WTC11 (cell line): ENCODE measurements around the gene CPHXL. TPM values are rescaled to one million over a fixed set of nuclear protein-coding genes. Genes with fewer than 3 reads are reported as not detected.

Experiments
- ATAC-seq: fragments of 200-7000 bp; cut with Tn5 transposase; 2 replicates; pipeline ENCODE4 v1.10.0; 2021; ENCODE audit warnings: mild to moderate bottlenecking, moderate library complexity
- Bru-seq: library from RNA; stranded (reverse); fragments of 400-500 nt; gene quantifications from one replicate; lab custom pipeline; 2021; lab: Mats Ljungman, UMichigan
- CTCF ChIA-PET: fragments of 300-600 bp; sonication (Branson Sonifier 250); formaldehyde crosslinking; loops from one replicate; lab custom pipeline; 2021; ENCODE audit warnings: antibody characterized with exemption; lab: Charles Lee
- POLR2A ChIA-PET: fragments of 350-600 bp; sonication (Branson Sonifier 250); formaldehyde crosslinking; loops from one replicate; lab custom pipeline; 2021; ENCODE audit warnings: antibody characterized with exemption; lab: Charles Lee
- DNase-seq: peaks from one replicate; pipeline ENCODE4 v3.0.0; 2021; ENCODE audit warnings: low spot score
- H3K27ac Mint-ChIP-seq: 2 replicates; pipeline ENCODE4 v1.8.0; 2021; ENCODE audit warnings: mixed read lengths
- H3K27me3 Mint-ChIP-seq: 2 replicates; pipeline ENCODE4 v1.8.0; 2021; ENCODE audit warnings: low read depth, mild to moderate bottlenecking, moderate library complexity, mixed read lengths
- H3K36me3 Mint-ChIP-seq: 2 replicates; pipeline ENCODE4 v1.8.0; 2021; ENCODE audit warnings: mixed read lengths
- H3K4me1 Mint-ChIP-seq: 2 replicates; pipeline ENCODE4 v1.8.0; 2022; ENCODE audit warnings: mixed read lengths
- H3K4me3 Mint-ChIP-seq: 2 replicates; pipeline ENCODE4 v1.8.0; 2021; ENCODE audit warnings: mild to moderate bottlenecking, moderate library complexity, mixed read lengths
- H3K9me3 Mint-ChIP-seq: 2 replicates; pipeline ENCODE4 v1.8.0; 2021; ENCODE audit warnings: mixed read lengths
- ATF6 ChIP-seq: sonication (generic); formaldehyde crosslinking; IDR thresholded peaks from 2 replicates; pipeline ENCODE4 v1.8.1; 2023; ENCODE audit warnings: mild to moderate bottlenecking, missing genetic modification reagents
- CREM ChIP-seq: sonication (generic); formaldehyde crosslinking; IDR thresholded peaks from 2 replicates; pipeline ENCODE4 v1.8.1; 2022; ENCODE audit warnings: mild to moderate bottlenecking, missing genetic modification reagents, moderate library complexity
- ERG ChIP-seq: fragments of 250-450 bp; sonication (Bioruptor Pico); IDR thresholded peaks from 2 replicates; pipeline ENCODE4 v1.8.0; 2021; ENCODE audit warnings: mild to moderate bottlenecking
- ETV6 ChIP-seq: sonication (generic); formaldehyde crosslinking; IDR thresholded peaks from 2 replicates; pipeline ENCODE4 v1.8.1; 2022; ENCODE audit warnings: mild to moderate bottlenecking, missing genetic modification reagents
- PRDM15 ChIP-seq: sonication (generic); formaldehyde crosslinking; IDR thresholded peaks from 2 replicates; pipeline ENCODE4 v1.8.0; 2022; ENCODE audit warnings: missing genetic modification reagents
- SMAD3 ChIP-seq: sonication (generic); formaldehyde crosslinking; IDR thresholded peaks from 2 replicates; pipeline ENCODE4 v1.8.0; 2022; ENCODE audit warnings: missing genetic modification reagents, mild to moderate bottlenecking, borderline replicate concordance
- SOX15 ChIP-seq: fragments of 250-450 bp; sonication (Bioruptor Pico); IDR thresholded peaks from 2 replicates; pipeline ENCODE4 v1.9.0; 2021; ENCODE audit warnings: mild to moderate bottlenecking
- SP1 ChIP-seq: sonication (generic); formaldehyde crosslinking; conservative IDR thresholded peaks from 2 replicates; pipeline ENCODE4 v1.8.1; 2022; ENCODE audit warnings: missing genetic modification reagents
- TCF7 ChIP-seq: sonication (generic); formaldehyde crosslinking; IDR thresholded peaks from 2 replicates; pipeline ENCODE4 v1.8.0; 2022; ENCODE audit warnings: mild to moderate bottlenecking, low read depth, missing genetic modification reagents, moderate library complexity
- TEAD1 ChIP-seq: sonication (generic); formaldehyde crosslinking; IDR thresholded peaks from 2 replicates; pipeline ENCODE4 v1.8.0; 2022; ENCODE audit warnings: mild to moderate bottlenecking, missing genetic modification reagents
- ZNF121 ChIP-seq: sonication (generic); formaldehyde crosslinking; IDR thresholded peaks from 2 replicates; pipeline ENCODE4 v1.8.0; 2023; ENCODE audit warnings: missing genetic modification reagents
- ZNF138 ChIP-seq: sonication (generic); formaldehyde crosslinking; conservative IDR thresholded peaks from 2 replicates; pipeline ENCODE4 v1.8.1; 2022; ENCODE audit warnings: mild to moderate bottlenecking, moderate library complexity, missing genetic modification reagents
- ZNF219 ChIP-seq: sonication (generic); formaldehyde crosslinking; IDR thresholded peaks from 2 replicates; pipeline ENCODE4 v1.8.0; 2023; ENCODE audit warnings: missing genetic modification reagents, mild to moderate bottlenecking, borderline replicate concordance
- ZNF317 ChIP-seq: sonication (generic); formaldehyde crosslinking; IDR thresholded peaks from 2 replicates; pipeline ENCODE4 v1.8.1; 2023; ENCODE audit warnings: low read depth, mild to moderate bottlenecking, moderate library complexity, missing genetic modification reagents, borderline replicate concordance
- ZNF416 ChIP-seq: fragments of 250-450 bp; sonication (Bioruptor Pico); IDR thresholded peaks from 2 replicates; pipeline ENCODE4 v1.9.0; 2021; ENCODE audit warnings: mild to moderate bottlenecking, inconsistent platforms
- long read RNA-seq, 3 experiments: library from RNA in 1 of 3; library from capped mRNA in 1 of 3; library from polyadenylated mRNA in 1 of 3; unstranded in 2 of 3; stranded (forward) in 1 of 3; transcript quantifications; one replicate each; pipeline ENCODE4 v2.0.0, GENCODE V29; 2021
- total RNA-seq: library from RNA; stranded (reverse); gene quantifications from 3 replicates; pipeline ENCODE4 v1.2.3, GENCODE V29; 2021
- TF ChIP-seq, protein P1 (sequence below): sonication (generic); formaldehyde crosslinking; conservative IDR thresholded peaks from 2 replicates; pipeline ENCODE4 v1.8.1; 2023; ENCODE audit warnings: mild to moderate bottlenecking, low read depth, missing genetic modification reagents, moderate library complexity
- TF ChIP-seq, protein P2 (sequence below): sonication (generic); formaldehyde crosslinking; IDR thresholded peaks from 2 replicates; pipeline ENCODE4 v1.8.0; 2022; ENCODE audit warnings: mild to moderate bottlenecking, missing genetic modification reagents
- TF ChIP-seq, protein P3 (sequence below): sonication (generic); formaldehyde crosslinking; IDR thresholded peaks from 2 replicates; pipeline ENCODE4 v1.8.1; 2022; ENCODE audit warnings: mild to moderate bottlenecking, missing genetic modification reagents, moderate library complexity, borderline replicate concordance
- TF ChIP-seq, protein P4 (sequence below): fragments of 250-450 bp; sonication (Bioruptor Pico); IDR thresholded peaks from 2 replicates; pipeline ENCODE4 v2.1.2; 2022; ENCODE audit warnings: mild to moderate bottlenecking, moderate library complexity

CPHXL gene
- total RNA-seq (not detected in 3 replicates), Bru-seq, nascent RNA (not detected)
- long read RNA-seq, experiment 1 = 0 reads
- long read RNA-seq, experiment 2 = 0 reads
- long read RNA-seq, experiment 3 = 0 reads

- TF ChIP-seq SOX15 (no peak), ZNF121 (CRISPR knock-in tag) (no peak)
- TF ChIP-seq, protein P1, sequence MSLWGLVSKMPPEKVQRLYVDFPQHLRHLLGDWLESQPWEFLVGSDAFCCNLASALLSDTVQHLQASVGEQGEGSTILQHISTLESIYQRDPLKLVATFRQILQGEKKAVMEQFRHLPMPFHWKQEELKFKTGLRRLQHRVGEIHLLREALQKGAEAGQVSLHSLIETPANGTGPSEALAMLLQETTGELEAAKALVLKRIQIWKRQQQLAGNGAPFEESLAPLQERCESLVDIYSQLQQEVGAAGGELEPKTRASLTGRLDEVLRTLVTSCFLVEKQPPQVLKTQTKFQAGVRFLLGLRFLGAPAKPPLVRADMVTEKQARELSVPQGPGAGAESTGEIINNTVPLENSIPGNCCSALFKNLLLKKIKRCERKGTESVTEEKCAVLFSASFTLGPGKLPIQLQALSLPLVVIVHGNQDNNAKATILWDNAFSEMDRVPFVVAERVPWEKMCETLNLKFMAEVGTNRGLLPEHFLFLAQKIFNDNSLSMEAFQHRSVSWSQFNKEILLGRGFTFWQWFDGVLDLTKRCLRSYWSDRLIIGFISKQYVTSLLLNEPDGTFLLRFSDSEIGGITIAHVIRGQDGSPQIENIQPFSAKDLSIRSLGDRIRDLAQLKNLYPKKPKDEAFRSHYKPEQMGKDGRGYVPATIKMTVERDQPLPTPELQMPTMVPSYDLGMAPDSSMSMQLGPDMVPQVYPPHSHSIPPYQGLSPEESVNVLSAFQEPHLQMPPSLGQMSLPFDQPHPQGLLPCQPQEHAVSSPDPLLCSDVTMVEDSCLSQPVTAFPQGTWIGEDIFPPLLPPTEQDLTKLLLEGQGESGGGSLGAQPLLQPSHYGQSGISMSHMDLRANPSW (CRISPR knock-in tag) = no peak
- TF ChIP-seq, all 79 proteins: peak for 0
- no peak for ATAC-seq
- H3K9me3 Mint-ChIP-seq = peaks cover 31% of the 10 kb centered on the region
- H3K27me3 Mint-ChIP-seq = peaks cover 13% of the 10 kb centered on the region
- H3K27ac Mint-ChIP-seq = no peak within 1 kb of the TSS
- H3K36me3 Mint-ChIP-seq = peaks cover 15% of the 10 kb centered on the region; the same call in 1 of the 2 replicates
- CTCF ChIA-PET = no interaction called here
- DNase-seq = no peak
- POLR2A ChIA-PET = no interaction called here
- H3K4me1 Mint-ChIP-seq = no peaks in the 10 kb centered on the region
- H3K4me3 Mint-ChIP-seq = no peak within 1 kb of the TSS
Measured at GRCh38 chr16:75726390-75726789, at the start of gene CPHXL. Gene CPHXL, minus strand, starts transcription at chr16:75726490. Its CDS starts 48 bp downstream, at chr16:75726442.

DNA sequence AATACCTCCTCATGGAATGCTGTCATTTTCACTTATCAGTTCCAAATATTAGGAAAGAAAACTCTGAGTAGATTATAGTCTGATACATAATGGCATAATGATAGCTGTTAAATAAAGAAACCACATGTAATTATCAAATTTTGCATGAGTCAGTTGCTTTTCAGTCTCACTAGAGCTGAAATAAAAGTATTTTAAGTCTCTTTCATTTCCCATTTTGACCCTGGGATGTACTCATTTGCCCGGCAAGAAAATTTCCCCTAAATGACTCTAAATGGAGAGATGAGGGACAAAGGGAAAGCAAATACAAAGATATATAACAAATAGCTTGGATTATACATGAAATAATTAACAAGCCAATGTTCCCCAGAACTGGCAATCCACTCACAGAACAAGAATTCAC is 47.9 kb upstream of the CPHXL start:
- H3K36me3 Mint-ChIP-seq = peaks cover 9% of the 10 kb centered on the region
- H3K27ac Mint-ChIP-seq = no peak overlapping the region
- no peaks in the 10 kb centered on the region for H3K4me1 Mint-ChIP-seq
- DNase-seq (no peak), ATAC-seq (no peak)
- H3K9me3 Mint-ChIP-seq = peaks cover 48% of the 10 kb centered on the region
- CTCF ChIA-PET = no interaction called here
- TF ChIP-seq ZNF416 (CRISPR knock-in tag) (no peak), ETV6 (CRISPR knock-in tag) (no peak), ZNF219 (no peak), CREM (CRISPR knock-in tag) (no peak), ATF6 (CRISPR knock-in tag) (no peak), SP1 (no peak), PRDM15 (CRISPR knock-in tag) (no peak), TCF7 (CRISPR knock-in tag) (no peak), SMAD3 (CRISPR knock-in tag) (no peak), ZNF138 (no peak), TEAD1 (CRISPR knock-in tag) (no peak), ERG (CRISPR knock-in tag) (no peak), ZNF317 (CRISPR knock-in tag) (no peak)
- TF ChIP-seq, protein P1 (CRISPR knock-in tag) = no peak
- TF ChIP-seq, protein P2, sequence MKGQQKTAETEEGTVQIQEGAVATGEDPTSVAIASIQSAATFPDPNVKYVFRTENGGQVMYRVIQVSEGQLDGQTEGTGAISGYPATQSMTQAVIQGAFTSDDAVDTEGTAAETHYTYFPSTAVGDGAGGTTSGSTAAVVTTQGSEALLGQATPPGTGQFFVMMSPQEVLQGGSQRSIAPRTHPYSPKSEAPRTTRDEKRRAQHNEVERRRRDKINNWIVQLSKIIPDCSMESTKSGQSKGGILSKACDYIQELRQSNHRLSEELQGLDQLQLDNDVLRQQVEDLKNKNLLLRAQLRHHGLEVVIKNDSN (CRISPR knock-in tag) = no peak
- TF ChIP-seq, protein P3, sequence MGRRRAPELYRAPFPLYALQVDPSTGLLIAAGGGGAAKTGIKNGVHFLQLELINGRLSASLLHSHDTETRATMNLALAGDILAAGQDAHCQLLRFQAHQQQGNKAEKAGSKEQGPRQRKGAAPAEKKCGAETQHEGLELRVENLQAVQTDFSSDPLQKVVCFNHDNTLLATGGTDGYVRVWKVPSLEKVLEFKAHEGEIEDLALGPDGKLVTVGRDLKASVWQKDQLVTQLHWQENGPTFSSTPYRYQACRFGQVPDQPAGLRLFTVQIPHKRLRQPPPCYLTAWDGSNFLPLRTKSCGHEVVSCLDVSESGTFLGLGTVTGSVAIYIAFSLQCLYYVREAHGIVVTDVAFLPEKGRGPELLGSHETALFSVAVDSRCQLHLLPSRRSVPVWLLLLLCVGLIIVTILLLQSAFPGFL (CRISPR knock-in tag) = no peak
- TF ChIP-seq, protein P4, sequence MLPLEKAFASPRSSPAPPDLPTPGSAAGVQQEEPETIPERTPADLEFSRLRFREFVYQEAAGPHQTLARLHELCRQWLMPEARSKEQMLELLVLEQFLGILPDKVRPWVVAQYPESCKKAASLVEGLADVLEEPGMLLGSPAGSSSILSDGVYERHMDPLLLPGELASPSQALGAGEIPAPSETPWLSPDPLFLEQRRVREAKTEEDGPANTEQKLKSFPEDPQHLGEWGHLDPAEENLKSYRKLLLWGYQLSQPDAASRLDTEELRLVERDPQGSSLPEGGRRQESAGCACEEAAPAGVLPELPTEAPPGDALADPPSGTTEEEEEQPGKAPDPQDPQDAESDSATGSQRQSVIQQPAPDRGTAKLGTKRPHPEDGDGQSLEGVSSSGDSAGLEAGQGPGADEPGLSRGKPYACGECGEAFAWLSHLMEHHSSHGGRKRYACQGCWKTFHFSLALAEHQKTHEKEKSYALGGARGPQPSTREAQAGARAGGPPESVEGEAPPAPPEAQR (CRISPR knock-in tag) = no peak
- POLR2A ChIA-PET = no interaction called here
- H3K4me3 Mint-ChIP-seq = no peak overlapping the region
- peaks cover 10% of the 10 kb centered on the region for H3K27me3 Mint-ChIP-seq
